Upper lobe of left lung (tissue), 6 donors: Measurements from ENCODE around the gene NEK1. TPM values are rescaled to one million over a fixed set of nuclear protein-coding genes. Genes with fewer than 3 reads are reported as not detected.
A peak's percentile ranks its signal among the peaks of the same experiment; 100 is the strongest.
"Not testable (repeated sequence)": the region's sequence is repeated elsewhere in the genome, so short reads cannot be mapped to it uniquely, and the experiment has no call there.

Experiments
- ATAC-seq, 2 donors: fragments of 200-7000 bp; cut with Tn5 transposase; one replicate each; pipeline ENCODE4 v1.9.1; 2022; ENCODE audit warnings: mild to moderate bottlenecking in 2 of 2, moderate library complexity in 2 of 2; ENCODE audit not compliant: low FRiP score in 2 of 2
- DNase-seq, 2 donors: peaks; one replicate each; pipeline ENCODE4 v3.0.0-alpha.2; 2019 to 2020
- H3K27ac ChIP-seq, 4 donors: fragments of 200-600 bp; sonication (generic); one replicate each; pipeline ENCODE4 v1.5.1; 2016 to 2019
- H3K27me3 ChIP-seq, 4 donors: fragments of 200-600 bp; sonication (generic); one replicate each; pipeline ENCODE4 v1.5.1; 2017 to 2019
- H3K36me3 ChIP-seq, 4 donors: fragments of 200-600 bp; sonication (generic); one replicate each; pipeline ENCODE4 v1.5.1; 2016 to 2019
- H3K4me1 ChIP-seq, 4 donors: fragments of 200-600 bp; sonication (generic); one replicate each; pipeline ENCODE4 v1.5.1; 2018 to 2019
- H3K4me3 ChIP-seq, 4 donors: fragments of 200-600 bp; sonication (generic); one replicate each; pipeline ENCODE4 v1.5.1; 2017 to 2019; ENCODE audit warnings: mild to moderate bottlenecking in 2 of 4, moderate library complexity in 1 of 4
- H3K9me3 ChIP-seq, 4 donors: fragments of 200-600 bp; sonication (generic); one replicate each; pipeline ENCODE4 v1.5.1; 2018 to 2019
- CTCF ChIP-seq, 6 experiments: fragments of 450-650 bp in 4 of 6; fragments of 200-600 bp in 2 of 6; sonication (generic) in 2 of 6; IDR thresholded peaks; one replicate each; pipeline ENCODE4 v1.5.1; 2016 to 2019; ENCODE audit warnings: antibody characterized with exemption in 6 of 6
- EP300 ChIP-seq, 4 donors: sonication (generic); formaldehyde crosslinking; IDR thresholded peaks; one replicate each; pipeline ENCODE4 v1.5.1; 2017; ENCODE audit warnings: antibody characterized with exemption in 4 of 4, control low read depth in 2 of 4
- POLR2A ChIP-seq, 4 donors: fragments of 450-650 bp; IDR thresholded peaks; one replicate each; pipeline ENCODE4 v1.5.1; 2016 to 2017; ENCODE audit warnings: antibody characterized with exemption in 4 of 4, mild to moderate bottlenecking in 2 of 4
- POLR2AphosphoS5 ChIP-seq, 2 donors: sonication (generic); formaldehyde crosslinking; IDR thresholded peaks; one replicate each; pipeline ENCODE4 v1.5.1; 2017; ENCODE audit warnings: antibody characterized with exemption in 2 of 2
- WGBS, 2 donors: methylation state at CpG; one replicate each; pipeline ENCODE4 v1.1.5; 2017 to 2018; 5-methylcytosine and 5-hydroxymethylcytosine counted together
- total RNA-seq, 6 donors: library from RNA; depleted of rRNA in 4 of 6; stranded (reverse); fragments of >200 nt in 4 of 6; gene quantifications; one replicate each; pipeline versions ENCODE4 v1.1.0 to v1.2.1, GENCODE V29; 2016 to 2021
- donor health status: DM: no; HTN: no; CAD: no; lungs with moderate emphysema.
- donor health status: DM: no; HTN: yes; CAD: no; lungs with severe emphysema.

The NEK1 gene
- total RNA-seq, 6 donors from 2014 or later: 6.9 to 24.2 (median 10.3) TPM

- no peak for TF ChIP-seq POLR2A (IDR thresholded peaks at IDR 0.05)
- TF ChIP-seq POLR2AphosphoS5 (IDR thresholded peaks at IDR 0.05): no peak
- Histone ChIP-seq H3K27me3 (no peaks in the 10 kb centered on the region), H3K4me1 (no peaks in the 10 kb centered on the region), H3K9me3 (no peaks in the 10 kb centered on the region), H3K27ac (no peak overlapping the region), H3K4me3 (no peak overlapping the region), H3K36me3 (peaks cover 0 to 39% (median 4%) of the 10 kb centered on the region in 4 donors)
- WGBS, 2 donors: 33 to 52% methylated on average over 2 of the region's 2 CpGs
- DNase-seq (no peak), ATAC-seq (no peak)
Measured at GRCh38 chr4:169583563-169583962, 28.8 kb downstream of the NEK1 start.

GRCh38 chr4:169582706-169583105 is 29.7 kb downstream of the NEK1 start:
- no peak for TF ChIP-seq POLR2A (IDR thresholded peaks at IDR 0.05)
- no peak for TF ChIP-seq POLR2AphosphoS5 (IDR thresholded peaks at IDR 0.05)
- TF ChIP-seq CTCF (IDR thresholded peaks at IDR 0.05): no peak
- no peak for TF ChIP-seq EP300 (IDR thresholded peaks at IDR 0.05)
- ATAC-seq: no peak
- H3K9me3 ChIP-seq: no peaks in the 10 kb centered on the region
- H3K36me3 ChIP-seq: peaks cover 0 to 39% (median 4%) of the 10 kb centered on the region in 4 donors
- no peak overlapping the region for H3K4me3 ChIP-seq
- H3K4me1 ChIP-seq: no peaks in the 10 kb centered on the region
- no peaks in the 10 kb centered on the region for H3K27me3 ChIP-seq
- DNase-seq: no peak
- 93 to 100% methylated on average over 3 of the region's 3 CpGs for WGBS, 2 donors
- H3K27ac ChIP-seq: no peak overlapping the region

- H3K27me3 ChIP-seq: no peaks in the 10 kb centered on the region
- peaks cover 0 to 39% (median 4%) of the 10 kb centered on the region in 4 donors for H3K36me3 ChIP-seq
- DNase-seq: no peak
- no peaks in the 10 kb centered on the region for H3K4me1 ChIP-seq
- TF ChIP-seq POLR2AphosphoS5 (IDR thresholded peaks at IDR 0.05): no peak
- no peak for TF ChIP-seq CTCF (IDR thresholded peaks at IDR 0.05)
- no peak for TF ChIP-seq EP300 (IDR thresholded peaks at IDR 0.05)
- no peak for TF ChIP-seq POLR2A (IDR thresholded peaks at IDR 0.05)
- ATAC-seq: no peak
- no peak overlapping the region for H3K4me3 ChIP-seq
- 83 to 88% methylated on average over 2 of the region's 2 CpGs for WGBS, 2 donors
- no peaks in the 10 kb centered on the region for H3K9me3 ChIP-seq
- no peak overlapping the region for H3K27ac ChIP-seq
Measured at GRCh38 chr4:169582203-169582602, 30.2 kb downstream of the NEK1 start.

- no peak for DNase-seq
- no peaks in the 10 kb centered on the region for H3K9me3 ChIP-seq
- H3K4me3 ChIP-seq: no peak overlapping the region
- no peaks in the 10 kb centered on the region for H3K27me3 ChIP-seq
- peaks cover 5 to 33% (median 6%) of the 10 kb centered on the region in 4 donors for H3K36me3 ChIP-seq
- H3K4me1 ChIP-seq: no peaks in the 10 kb centered on the region
- H3K27ac ChIP-seq: no peak overlapping the region
- TF ChIP-seq POLR2A (IDR thresholded peaks at IDR 0.05) (no peak), EP300 (IDR thresholded peaks at IDR 0.05) (no peak), CTCF (IDR thresholded peaks at IDR 0.05) (no peak), POLR2AphosphoS5 (IDR thresholded peaks at IDR 0.05) (no peak)
- ATAC-seq: no peak
- WGBS, 2 donors: 84 to 94% methylated on average over 1 of the region's 1 CpG
Measured at GRCh38 chr4:169573889-169574288, 38.5 kb downstream of the NEK1 start.

- no peak for DNase-seq
- WGBS, 2 donors: 85 to 91% methylated on average over 4 of the region's 4 CpGs
- H3K27ac ChIP-seq: no peak overlapping the region
- no peaks in the 10 kb centered on the region for H3K27me3 ChIP-seq
- H3K4me3 ChIP-seq: no peak overlapping the region
- TF ChIP-seq CTCF (IDR thresholded peaks at IDR 0.05) (no peak), EP300 (IDR thresholded peaks at IDR 0.05) (no peak), POLR2AphosphoS5 (IDR thresholded peaks at IDR 0.05) (no peak), POLR2A (IDR thresholded peaks at IDR 0.05) (no peak)
- H3K9me3 ChIP-seq: no peaks in the 10 kb centered on the region
- no peak for ATAC-seq
- H3K36me3 ChIP-seq: peaks cover 5 to 30% (median 6%) of the 10 kb centered on the region in 4 donors
- no peaks in the 10 kb centered on the region for H3K4me1 ChIP-seq
Measured at GRCh38 chr4:169571435-169571834, 40.9 kb downstream of the NEK1 start.

- 80 to 100% methylated on average over 1 to 2 of the region's 3 CpGs for WGBS, 2 donors
- DNase-seq, H3K4me1 ChIP-seq, H3K9me3 ChIP-seq, H3K27ac ChIP-seq, H3K4me3 ChIP-seq, ATAC-seq, H3K27me3 ChIP-seq: not testable (repeated sequence)
- peaks cover 5 to 25% (median 6%) of the 10 kb centered on the region in 4 donors for H3K36me3 ChIP-seq
Measured at GRCh38 chr4:169571012-169571411, 41.4 kb downstream of the NEK1 start.

- H3K4me3 ChIP-seq, H3K27me3 ChIP-seq, H3K27ac ChIP-seq, H3K9me3 ChIP-seq, H3K4me1 ChIP-seq, ATAC-seq: not testable (repeated sequence)
- H3K36me3 ChIP-seq: peaks cover 3 to 18% (median 5%) of the 10 kb centered on the region in 4 donors
- 100% methylated on average over 4 of the region's 26 CpGs; no CpG with 5 or more reads in 1 of the 2 donors for WGBS, 2 donors
- peak in 1 of 2 donors; percentile 52 for DNase-seq
Measured at GRCh38 chr4:169570266-169570665, 42.1 kb downstream of the NEK1 start.

GRCh38 chr4:169569188-169569587 is 43.2 kb downstream of the NEK1 start:
- 95 to 98% methylated on average over 3 of the region's 3 CpGs for WGBS, 2 donors
- not testable (repeated sequence) for H3K4me1 ChIP-seq, H3K27me3 ChIP-seq, H3K4me3 ChIP-seq, H3K27ac ChIP-seq, H3K9me3 ChIP-seq, DNase-seq, ATAC-seq
- peaks cover 0 to 10% (median under 1%) of the 10 kb centered on the region in 4 donors for H3K36me3 ChIP-seq
